ENCODE measurements around the gene SMIM45.
A peak's percentile ranks its signal among the peaks of the same experiment; 100 is the strongest.

The SMIM45 gene

DNA sequence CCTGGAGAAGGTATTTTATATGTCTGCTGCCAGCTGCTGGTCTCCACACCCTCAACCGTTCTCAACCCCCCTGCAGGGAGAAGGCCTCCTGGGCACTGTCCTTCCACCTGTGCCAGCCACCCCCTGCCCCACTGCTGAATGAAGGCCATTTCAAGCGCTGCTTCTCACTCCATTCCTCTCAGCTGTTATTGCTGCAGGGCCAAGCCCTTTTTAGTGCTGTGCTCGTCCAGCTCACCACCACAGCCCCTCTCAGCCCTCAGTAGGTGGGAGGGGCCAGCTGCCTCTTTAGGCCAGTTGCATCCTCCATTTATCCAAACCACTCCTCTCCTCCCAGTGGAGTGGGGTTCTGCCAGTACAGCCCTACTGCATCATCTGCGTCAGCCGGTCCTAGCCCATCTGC, 44.9 kb downstream of the SMIM45 start:
- Histone ChIP-seq H3K4me1 (peaks cover 7% of the 10 kb centered on the region), H3K4me3 (no peak overlapping the region), H3K36me3 (ENCODE audit: low read depth, missing control alignments) (no peaks in the 10 kb centered on the region), H3K27me3 (no peaks in the 10 kb centered on the region), H3K9me3 (no peaks in the 10 kb centered on the region), H3K27ac (no peak overlapping the region)
- 80 to 94% methylated on average over 4 to 5 of the region's 5 CpGs for WGBS, 2 donors
- TF ChIP-seq, protein P1, sequence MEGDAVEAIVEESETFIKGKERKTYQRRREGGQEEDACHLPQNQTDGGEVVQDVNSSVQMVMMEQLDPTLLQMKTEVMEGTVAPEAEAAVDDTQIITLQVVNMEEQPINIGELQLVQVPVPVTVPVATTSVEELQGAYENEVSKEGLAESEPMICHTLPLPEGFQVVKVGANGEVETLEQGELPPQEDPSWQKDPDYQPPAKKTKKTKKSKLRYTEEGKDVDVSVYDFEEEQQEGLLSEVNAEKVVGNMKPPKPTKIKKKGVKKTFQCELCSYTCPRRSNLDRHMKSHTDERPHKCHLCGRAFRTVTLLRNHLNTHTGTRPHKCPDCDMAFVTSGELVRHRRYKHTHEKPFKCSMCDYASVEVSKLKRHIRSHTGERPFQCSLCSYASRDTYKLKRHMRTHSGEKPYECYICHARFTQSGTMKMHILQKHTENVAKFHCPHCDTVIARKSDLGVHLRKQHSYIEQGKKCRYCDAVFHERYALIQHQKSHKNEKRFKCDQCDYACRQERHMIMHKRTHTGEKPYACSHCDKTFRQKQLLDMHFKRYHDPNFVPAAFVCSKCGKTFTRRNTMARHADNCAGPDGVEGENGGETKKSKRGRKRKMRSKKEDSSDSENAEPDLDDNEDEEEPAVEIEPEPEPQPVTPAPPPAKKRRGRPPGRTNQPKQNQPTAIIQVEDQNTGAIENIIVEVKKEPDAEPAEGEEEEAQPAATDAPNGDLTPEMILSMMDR (IDR thresholded peaks at IDR 0.05), result no peak
- no peak for TF ChIP-seq POLR2A (IDR thresholded peaks at IDR 0.05)
- no peak for DNase-seq
- intact Hi-C loops (cut with DNase I; ENCODE audit: low total_unique reads), result no loop called here

DNA sequence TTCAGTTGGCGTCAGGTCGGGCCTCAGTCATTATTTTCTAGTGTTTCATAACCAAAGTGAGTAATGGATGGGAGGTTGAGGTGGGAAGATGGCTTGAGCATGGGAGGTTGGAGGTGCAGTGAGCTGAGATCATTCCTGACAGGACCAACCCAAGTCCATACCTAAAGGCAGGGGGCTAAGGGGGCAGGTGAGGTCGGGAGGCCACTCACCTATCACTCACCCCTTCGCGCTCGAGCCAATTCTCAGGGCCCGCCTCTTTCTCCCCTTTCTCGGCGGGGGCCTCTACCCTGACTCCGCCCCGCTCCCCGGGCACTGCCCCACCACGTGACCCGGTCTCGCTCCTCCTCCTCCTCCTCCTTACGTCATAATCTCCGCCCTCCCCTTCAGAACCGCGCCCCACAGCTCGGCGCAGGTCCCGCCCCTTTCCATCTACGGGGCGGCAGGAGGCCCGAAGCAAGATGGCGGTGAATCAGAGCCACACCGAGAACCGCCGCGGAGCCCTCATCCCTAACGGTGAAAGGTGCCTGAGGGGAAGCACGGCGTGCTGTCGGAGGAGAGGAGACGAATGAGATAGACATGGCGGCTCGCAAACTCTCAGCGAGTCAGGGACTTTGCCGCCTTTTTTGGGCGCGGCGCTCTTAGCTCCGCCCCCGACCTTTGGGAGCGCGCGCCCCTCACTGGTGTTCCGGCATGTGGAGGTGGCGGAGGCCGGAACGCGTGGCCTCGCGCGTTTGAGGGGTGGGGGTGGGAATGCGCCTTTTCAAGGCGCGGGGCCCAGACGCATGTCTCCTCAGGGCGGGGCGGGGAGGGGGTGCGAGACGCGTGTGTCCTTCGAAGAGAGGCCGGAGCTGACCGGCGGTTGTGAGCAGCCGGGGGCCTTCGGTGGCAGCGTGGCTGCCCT, 46.7 kb downstream of the SMIM45 start, which contains the start of gene WBP2NL:
WBP2NL (plus strand) TSS at position 428 of the 901 bp plus-strand sequence; CDS start at position 459, 31 bp downstream.
- Histone ChIP-seq H3K27ac (peak within 1 kb of the TSS; percentile 74 to 77), H3K4me3 (peak within 1 kb of the TSS; percentile 66 to 71), H3K27me3 (no peaks in the 10 kb centered on the region), H3K36me3 (ENCODE audit: low read depth, missing control alignments) (no peaks in the 10 kb centered on the region), H3K4me1 (peaks cover 7% of the 10 kb centered on the region), H3K9me3 (no peaks in the 10 kb centered on the region)
- peak; percentile 94 for DNase-seq
- no peak for TF ChIP-seq POLR2A (IDR thresholded peaks at IDR 0.05)
- TF ChIP-seq, protein P1 (IDR thresholded peaks at IDR 0.05), result no peak
- 34 to 40% methylated on average over 40 to 71 of the region's 71 CpGs for WGBS, 2 donors
- intact Hi-C loops (cut with DNase I; ENCODE audit: low total_unique reads), result no loop called here

DNA sequence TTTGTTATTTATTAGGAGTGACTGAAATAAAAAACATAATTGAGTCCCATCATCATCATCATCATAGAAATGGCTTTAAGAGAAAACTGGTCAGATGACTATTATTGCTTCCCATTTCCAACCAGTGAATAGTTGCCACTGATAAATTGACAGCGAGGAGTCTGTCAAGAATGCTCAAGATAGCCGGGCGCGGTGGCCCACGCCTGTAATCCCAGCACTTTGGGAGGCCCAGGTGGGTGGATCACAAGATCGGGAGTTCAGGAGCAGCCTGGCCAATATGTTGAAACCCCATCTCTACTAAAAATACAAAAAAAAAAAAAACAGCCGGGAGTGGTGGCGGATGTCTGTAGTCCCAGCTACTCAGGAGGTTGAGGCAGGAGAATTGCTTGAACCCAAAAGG, 48.5 kb downstream of the SMIM45 start:
- Histone ChIP-seq H3K36me3 (ENCODE audit: low read depth, missing control alignments) (no peaks in the 10 kb centered on the region), H3K4me1 (peaks cover 7% of the 10 kb centered on the region), H3K4me3 (no peak overlapping the region), H3K27ac (no peak overlapping the region), H3K27me3 (no peaks in the 10 kb centered on the region), H3K9me3 (no peaks in the 10 kb centered on the region)
- TF ChIP-seq, protein P1 (IDR thresholded peaks at IDR 0.05), result no peak
- no peak for TF ChIP-seq POLR2A (IDR thresholded peaks at IDR 0.05)
- no peak for DNase-seq
- intact Hi-C loops (cut with DNase I; ENCODE audit: low total_unique reads), result no loop called here
- 76 to 77% methylated on average over 8 of the region's 8 CpGs for WGBS, 2 donors

DNA sequence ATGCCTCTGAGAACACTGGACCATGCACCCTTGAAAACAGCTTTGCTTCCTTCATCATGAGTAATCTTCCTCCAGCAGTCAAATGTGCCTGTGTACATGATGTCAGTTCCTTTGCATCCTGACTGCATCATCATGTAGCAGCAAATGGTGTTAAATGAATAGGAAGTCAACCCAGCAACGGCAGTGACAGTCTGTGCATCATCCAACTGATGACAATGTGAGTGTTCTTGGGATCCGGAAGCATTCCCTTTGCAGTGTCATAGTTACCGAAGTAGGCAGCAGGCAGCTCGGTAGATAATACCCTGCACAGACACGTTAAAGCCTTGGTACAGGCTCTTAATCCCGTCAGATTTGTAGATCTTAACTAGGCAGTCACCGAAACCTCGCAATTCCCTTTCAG, 49.2 kb downstream of the SMIM45 start:
- no peak for DNase-seq
- H3K4me1 ChIP-seq, result peaks cover 7% of the 10 kb centered on the region
- H3K9me3 ChIP-seq, result no peaks in the 10 kb centered on the region
- 65 to 75% methylated on average over 8 of the region's 8 CpGs for WGBS, 2 donors
- H3K27ac ChIP-seq, result no peak overlapping the region
- intact Hi-C loops (cut with DNase I; ENCODE audit: low total_unique reads), result no loop called here
- no peaks in the 10 kb centered on the region for H3K36me3 ChIP-seq (ENCODE audit: low read depth, missing control alignments)
- TF ChIP-seq, protein P1 (IDR thresholded peaks at IDR 0.05), result no peak
- no peak for TF ChIP-seq POLR2A (IDR thresholded peaks at IDR 0.05)
- no peak overlapping the region for H3K4me3 ChIP-seq
- no peaks in the 10 kb centered on the region for H3K27me3 ChIP-seq
